HG03565 (cell line): ENCODE results near the gene TMEM154.
A peak's percentile ranks its signal among the peaks of the same experiment; 100 is the strongest.

Experiments used
- ATAC-seq: cut with Tn5 transposase; IDR thresholded peaks from one replicate; pipeline ENCODE4 v1.9.1; 2021; ENCODE audit warnings: mild to moderate bottlenecking, moderate library complexity; ENCODE audit not compliant: unreplicated experiment

TMEM154 gene

GRCh38 chr4:152598454-152598853, 81.3 kb downstream of the TMEM154 start:
- ATAC-seq: no peak

- ATAC-seq: peak; percentile 80
Observed at GRCh38 chr4:152594978-152595925, 84.5 kb downstream of the TMEM154 start.

DNA sequence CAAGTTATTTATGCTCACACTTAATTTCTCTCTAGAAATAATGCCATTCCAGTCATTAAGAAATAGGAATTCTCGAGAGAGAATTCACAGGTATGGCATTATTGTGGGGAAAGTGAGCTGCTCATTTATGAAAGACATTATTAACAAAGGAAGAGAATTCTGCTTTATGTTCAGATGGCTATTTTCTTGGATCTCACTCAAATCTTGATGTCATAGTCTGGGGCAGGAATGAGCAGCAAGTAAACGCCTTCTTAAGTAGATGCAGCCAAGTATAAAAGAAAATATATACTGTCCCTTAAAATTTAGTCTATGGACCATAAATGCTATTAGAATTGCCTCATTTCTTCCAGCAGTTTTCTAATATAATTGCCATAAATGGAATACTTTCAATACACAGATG, 85.7 kb downstream of the TMEM154 start:
- no peak for ATAC-seq

GRCh38 chr4:152591876-152592275, 87.9 kb downstream of the TMEM154 start:
- no peak for ATAC-seq

- ATAC-seq: no peak
Observed at GRCh38 chr4:152591396-152591795, 88.4 kb downstream of the TMEM154 start.

- no peak for ATAC-seq
Observed at GRCh38 chr4:152590179-152591031, 89.4 kb downstream of the TMEM154 start.

- ATAC-seq: no peak
Observed at GRCh38 chr4:152588869-152589268, 90.9 kb downstream of the TMEM154 start.

- no peak for ATAC-seq
Observed at GRCh38 chr4:152587127-152587526, 92.7 kb downstream of the TMEM154 start.

- no peak for ATAC-seq
Observed at GRCh38 chr4:152586668-152587067, 93.1 kb downstream of the TMEM154 start.

GRCh38 chr4:152585023-152585441, 94.8 kb downstream of the TMEM154 start:
- ATAC-seq: peak; percentile 53

GRCh38 chr4:152581536-152582160, 98.1 kb downstream of the TMEM154 start:
- no peak for ATAC-seq

DNA sequence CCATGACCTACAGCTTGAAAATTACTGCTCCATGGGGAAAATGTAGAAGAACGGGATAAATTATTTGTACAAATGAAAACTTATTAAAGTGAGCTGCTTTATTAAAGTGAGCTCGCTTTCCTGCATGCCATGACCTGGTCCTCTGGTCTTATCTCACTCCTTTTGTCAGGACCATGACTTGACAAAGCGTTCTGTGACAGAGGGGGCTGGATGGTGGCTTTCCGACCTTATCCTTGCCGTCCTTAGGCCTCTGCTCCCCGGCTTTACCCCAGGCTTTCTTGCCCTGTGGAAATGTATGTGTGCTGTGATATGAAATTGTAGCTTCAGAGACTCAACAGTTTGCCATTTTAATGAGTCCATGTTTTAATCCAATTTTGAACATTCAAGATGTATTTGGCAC, 99.9 kb downstream of the TMEM154 start:
- ATAC-seq: no peak

DNA sequence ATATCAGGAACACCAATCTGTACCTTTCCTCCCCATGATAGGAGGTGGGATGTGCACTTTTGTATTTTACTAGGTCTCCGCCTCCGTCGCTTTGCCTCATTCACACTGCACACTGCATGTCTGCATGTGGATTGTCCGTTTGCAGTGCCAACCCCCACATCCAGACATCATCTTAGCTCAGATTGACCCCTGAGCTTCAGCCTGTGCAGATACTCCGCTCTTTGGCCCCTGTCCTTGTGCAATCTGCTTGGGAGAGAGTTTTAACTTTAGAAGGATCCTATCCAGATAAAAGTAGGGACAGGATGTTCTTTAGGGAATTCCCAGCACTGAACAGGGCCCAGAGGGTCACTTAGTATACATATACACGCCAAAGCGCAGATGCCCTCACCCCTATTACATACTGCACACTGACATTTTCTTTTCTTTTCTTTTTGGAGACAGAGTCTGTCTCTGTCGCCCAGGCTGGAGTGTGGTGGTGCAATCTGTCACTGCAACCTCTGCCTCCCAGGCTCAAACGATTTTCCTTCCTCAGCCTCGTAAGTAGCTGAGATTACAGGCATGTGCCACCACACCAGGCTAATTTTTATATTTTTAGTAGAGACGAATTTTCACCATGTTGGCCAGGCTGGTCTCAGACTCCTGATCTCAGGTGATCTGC, 100.6 kb downstream of the TMEM154 start:
- ATAC-seq: no peak

GRCh38 chr4:152578670-152579069, 101.1 kb downstream of the TMEM154 start:
- ATAC-seq: no peak

- ATAC-seq: peak; percentile 67
Observed at GRCh38 chr4:152577708-152578396, 101.9 kb downstream of the TMEM154 start.

DNA sequence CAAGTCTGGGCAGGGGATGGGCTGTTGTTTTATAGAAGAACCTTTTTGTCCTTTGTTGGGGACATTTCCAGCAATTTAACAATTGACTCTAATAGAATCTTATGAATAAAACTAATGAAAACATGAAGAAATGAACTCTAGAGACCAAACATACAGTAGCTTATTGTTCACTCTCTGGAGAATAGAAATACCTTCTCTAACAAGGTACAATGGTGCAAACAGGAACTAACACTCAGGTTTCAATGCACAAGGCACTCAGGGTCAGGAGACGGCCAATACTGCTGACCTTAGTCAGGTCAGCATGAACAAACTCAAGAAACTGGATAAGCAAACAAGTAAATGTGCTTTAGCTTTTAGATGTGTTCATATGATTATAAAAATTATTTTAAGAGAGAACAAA, 104.3 kb downstream of the TMEM154 start:
- ATAC-seq: no peak

DNA sequence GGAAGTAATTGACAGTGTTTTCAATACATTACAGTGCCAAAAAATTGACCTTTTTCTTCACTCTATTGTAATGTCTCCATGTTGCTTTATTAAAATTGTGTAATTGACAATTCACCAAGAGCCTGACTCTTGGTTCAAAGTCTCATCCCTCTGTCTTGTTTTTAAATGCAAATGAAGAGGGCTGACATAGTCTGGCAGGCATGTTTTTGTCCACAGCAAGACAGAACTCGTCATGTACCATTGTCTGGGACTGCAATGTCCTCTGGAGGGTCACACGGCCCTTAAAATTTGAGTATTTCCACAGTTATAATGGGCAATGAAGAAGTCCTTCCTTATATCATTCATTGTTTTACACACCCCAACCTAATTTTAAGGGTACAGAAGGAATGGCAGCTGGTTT, 105.9 kb downstream of the TMEM154 start:
- no peak for ATAC-seq

GRCh38 chr4:152572417-152573086, 107.2 kb downstream of the TMEM154 start:
- peak; percentile 77 for ATAC-seq

GRCh38 chr4:152571770-152572169, 108.0 kb downstream of the TMEM154 start:
- ATAC-seq: no peak

GRCh38 chr4:152571296-152571695, 108.5 kb downstream of the TMEM154 start:
- no peak for ATAC-seq
